HG03095 (cell line): ENCODE data around the gene RNU5B-1.

ENCODE experiments used
- ATAC-seq: cut with Tn5 transposase; IDR thresholded peaks from one replicate; pipeline ENCODE4 v1.9.1; 2021; ENCODE audit warnings: moderate library complexity; ENCODE audit not compliant: unreplicated experiment

Gene RNU5B-1

DNA sequence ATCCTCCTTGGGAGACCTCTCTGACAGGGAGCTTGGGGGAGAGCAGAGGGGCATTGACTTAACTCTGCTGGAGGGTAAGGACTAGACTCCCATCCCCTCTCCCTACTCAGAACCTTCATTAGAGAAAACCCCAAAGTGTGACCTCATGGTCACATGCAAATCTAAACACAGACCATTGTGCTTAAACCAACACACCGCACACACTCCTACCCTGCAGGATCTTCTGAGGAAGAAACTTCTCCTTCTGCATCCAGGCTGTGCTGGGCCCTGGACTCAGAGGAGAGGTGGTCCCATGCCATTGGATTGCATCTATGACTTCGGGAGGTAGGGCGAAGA lies 17.0 kb upstream of the RNU5B-1 start:
- no peak for ATAC-seq

DNA sequence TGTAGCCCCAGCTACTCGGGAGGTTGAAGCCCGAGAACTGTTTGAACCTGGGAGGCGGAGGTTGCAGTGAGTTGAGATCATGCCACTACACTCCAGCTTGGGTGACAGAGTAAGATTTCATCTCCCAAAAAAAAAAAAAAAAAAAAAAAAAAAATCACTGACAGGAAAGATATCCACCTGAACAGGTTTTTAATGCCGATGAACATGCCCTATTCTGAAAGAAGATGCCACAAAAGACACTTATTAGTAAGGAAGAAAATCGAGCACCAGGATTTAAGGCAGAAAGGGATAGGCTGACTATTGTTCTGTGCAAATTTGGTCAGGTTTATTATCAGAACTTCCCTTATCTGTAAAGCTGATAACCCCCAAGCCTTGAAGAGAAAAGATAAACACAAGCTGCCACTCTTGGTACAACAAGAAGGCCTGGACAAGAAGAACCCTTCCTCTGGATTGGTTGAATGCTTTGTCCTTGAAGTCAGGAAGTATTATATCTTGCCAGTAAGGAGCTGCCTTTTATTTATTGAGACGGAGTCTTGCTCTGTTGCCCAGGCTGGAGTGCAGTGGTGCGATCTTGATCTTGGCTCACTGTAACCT lies 15.1 kb upstream of the RNU5B-1 start:
- no peak for ATAC-seq

DNA sequence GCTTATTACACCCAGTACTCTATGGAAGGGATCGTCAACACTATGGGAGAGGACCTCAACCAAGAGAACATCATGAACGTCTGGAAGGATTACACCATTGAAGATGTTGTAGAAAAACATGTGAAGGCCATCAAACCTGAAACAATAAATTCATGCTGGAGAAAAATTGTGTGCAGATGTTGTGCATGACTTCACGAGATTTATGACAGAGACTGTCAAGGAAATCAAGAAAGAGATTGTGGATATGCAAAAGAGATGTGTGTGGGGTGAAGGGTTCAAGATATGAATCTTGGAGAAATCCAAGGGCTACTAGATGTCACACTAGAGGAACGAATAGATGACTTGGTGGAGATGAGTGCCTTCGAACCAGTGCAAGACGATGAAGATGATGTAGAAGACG lies 14.2 kb upstream of the RNU5B-1 start:
- no peak for ATAC-seq

DNA sequence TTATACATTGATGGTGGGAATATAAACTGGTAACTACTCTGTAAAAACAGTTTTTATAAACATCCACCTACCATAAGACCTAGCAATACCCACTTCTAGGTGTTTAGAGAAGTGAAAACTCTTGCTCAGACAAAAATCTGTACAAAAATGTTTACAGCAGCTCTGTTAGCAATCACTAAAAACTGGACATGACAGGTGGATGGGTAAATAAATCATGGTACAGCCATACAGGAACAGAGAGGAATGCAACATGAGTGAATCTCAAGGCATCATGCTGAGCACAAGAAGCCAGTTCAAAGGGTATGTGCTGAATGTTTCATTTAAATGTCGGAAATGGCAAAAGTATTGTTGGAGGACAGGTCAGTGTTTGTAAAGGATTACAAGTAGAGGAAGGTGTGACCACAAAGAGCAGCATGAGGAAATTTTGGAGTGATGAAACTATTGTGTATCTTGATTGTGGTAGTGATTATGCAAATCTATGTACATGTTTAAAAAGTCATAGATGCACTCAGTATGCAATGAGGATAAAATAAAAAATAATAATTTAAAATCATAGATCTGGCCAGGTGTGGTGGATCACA lies 11.4 kb upstream of the RNU5B-1 start:
- no peak for ATAC-seq

DNA sequence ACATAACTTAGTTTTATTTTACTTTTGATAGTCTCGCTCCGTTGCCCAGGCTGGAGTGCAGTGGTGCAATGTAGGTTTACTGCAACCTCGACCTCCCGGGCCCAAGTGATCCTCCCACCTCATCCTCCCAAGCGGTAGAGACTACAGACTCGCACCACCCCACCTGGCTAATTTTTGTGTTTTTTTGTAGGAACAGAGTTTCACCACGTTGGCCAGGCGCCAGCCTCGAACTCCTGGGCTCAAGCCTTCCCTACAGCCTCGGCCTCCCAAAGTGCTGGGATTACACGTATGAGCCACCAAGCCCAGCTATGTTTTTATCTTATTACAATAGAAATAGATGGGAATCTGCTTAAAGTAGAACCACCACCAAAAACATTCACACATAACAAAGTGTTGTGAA lies 5.7 kb upstream of the RNU5B-1 start:
- no peak for ATAC-seq

DNA sequence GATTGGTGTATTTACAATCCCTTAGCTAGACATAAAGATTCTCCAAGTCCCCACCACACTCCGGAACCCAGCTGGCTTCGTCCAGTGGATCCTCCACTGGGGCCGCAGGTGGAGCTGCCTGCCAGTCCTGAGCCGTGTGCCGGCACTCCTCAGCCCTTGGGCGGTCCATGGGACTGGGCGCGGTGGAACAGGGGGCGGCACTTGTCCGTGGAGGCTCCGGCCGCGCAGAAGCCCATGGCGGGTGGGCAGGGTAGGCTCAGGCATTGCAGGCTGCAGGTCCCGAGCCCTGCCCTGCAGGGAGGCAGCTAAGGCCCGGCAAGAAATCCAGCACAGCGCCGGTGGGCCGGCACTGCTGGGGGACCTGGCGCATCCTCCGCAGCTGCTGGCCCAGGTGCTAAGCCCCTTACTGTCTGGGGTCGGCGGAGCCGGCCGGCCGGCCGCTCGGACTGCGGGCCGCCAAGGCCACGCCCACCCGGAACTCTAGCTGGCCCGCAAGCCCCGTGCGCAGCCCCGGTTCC lies 3.5 kb upstream of the RNU5B-1 start:
- no peak for ATAC-seq

DNA sequence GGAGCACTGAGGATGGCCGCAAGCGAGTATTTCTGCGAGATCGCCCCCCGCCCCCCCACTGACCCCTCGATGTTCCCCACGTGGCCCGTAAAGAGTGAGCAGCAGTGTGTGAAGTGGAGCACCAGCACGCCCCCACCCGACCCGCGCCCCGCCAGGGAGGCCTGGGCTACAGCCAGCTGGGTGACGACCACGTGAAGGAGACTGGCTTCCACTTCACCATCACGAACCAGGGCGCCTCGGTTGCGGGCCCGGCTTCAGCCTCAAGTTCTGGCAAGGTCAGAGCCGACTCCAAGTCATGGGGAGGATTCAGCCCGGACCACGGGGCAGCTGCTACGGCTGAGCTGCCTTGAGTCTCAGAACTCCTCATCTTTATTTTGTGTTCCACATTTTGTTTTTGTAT lies 2.4 kb upstream of the RNU5B-1 start:
- ATAC-seq = no peak

DNA sequence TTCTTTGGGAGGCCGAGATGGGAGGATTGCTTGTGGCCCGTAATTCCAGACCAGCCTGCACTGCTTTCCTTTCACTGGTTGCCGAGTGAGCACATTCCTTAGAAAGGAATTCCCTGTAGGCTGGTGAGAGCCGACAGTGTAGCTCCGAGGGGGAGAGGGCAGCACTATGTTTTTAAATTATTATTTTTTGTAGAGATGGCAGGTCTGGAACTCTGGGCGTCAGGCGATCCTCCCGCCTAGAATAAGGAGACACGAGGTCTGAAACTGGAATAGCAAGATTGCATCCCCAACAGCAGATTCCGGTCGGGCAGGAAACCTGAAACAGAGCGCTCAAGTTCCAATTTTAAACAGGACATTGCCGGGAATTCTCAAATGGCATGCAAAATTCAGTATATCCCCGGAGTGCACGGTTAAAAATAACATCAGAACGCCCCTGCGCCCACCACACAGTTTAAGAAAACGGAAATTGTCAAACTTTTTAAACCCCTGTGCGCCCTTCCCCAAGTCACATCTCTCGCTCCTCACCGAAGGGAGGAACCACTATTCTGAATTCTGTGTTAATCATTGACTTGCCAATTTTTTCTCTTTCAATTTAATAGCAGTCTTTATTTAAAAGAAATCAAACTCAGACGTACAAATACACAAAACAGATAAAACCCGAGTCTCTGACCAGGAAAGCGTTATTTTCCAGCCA lies 643 bp upstream of the RNU5B-1 start:
- ATAC-seq = peak; percentile 6

DNA sequence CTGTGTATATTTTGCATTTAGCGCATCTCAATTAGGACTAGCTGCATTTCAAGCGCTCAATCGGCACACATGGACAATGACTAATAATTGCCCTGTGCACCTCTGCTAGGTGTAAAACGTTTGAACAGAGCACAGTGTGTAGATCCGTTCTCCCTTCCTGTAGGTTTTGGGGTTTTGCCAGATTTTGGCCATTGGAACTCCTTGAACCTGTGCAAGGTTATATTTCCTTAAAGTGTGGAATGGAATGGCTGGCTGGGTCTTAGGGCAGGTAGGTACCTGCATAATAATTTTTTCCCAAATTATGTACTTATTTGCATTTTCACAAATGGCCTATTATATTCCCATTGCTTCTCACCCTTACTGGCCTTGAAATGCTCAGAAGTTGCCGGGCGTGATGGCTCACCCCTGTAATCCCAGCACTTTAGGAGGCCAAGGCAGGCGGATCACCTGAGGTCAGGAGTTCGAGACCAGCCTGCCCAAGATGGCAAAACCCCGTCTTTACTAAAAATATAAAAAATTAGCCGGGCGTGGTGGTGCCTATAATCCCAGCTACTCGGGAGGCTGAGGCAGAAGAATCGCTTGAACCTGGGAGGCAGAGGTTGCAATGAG lies 777 bp downstream of the RNU5B-1 start:
- peak; percentile 28 for ATAC-seq

DNA sequence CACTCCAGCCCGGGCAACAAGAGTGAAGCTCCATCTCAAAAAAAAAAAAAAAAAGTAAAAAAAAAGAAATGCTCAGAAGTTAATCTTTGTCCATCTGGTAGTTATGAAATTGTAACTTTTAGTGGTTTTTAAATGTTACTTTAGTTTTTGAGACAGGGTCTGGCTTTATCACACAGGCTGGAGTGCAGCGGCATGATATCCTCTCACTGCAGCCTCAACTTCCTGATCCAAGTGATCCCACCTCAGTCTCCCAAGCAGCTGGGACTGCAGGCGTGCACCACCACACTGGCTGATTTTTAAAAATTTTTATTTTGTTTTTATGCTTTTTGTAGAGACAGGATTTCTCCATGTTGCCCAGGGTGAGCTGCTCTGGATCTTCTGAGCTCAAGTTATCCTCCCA lies 1.3 kb downstream of the RNU5B-1 start:
- ATAC-seq = no peak

DNA sequence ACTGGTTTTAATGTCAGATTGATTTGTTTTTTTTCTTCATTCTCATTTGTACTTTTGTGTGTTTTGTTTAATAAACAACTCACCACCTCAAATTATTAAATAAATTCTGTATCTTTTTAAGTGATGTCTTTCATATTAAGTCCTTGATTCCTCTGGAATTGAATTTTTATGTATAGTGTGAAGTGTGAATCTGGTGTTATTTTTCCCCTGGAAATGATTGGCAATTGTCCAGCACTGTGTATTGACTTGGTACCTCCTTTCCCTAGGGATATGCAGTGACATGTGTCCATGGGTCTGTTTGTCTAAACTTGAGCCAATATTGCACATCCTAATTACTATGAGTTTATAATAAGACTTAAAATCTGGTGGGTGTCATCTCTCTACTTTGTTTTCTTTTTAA lies 2.1 kb downstream of the RNU5B-1 start:
- no peak for ATAC-seq

DNA sequence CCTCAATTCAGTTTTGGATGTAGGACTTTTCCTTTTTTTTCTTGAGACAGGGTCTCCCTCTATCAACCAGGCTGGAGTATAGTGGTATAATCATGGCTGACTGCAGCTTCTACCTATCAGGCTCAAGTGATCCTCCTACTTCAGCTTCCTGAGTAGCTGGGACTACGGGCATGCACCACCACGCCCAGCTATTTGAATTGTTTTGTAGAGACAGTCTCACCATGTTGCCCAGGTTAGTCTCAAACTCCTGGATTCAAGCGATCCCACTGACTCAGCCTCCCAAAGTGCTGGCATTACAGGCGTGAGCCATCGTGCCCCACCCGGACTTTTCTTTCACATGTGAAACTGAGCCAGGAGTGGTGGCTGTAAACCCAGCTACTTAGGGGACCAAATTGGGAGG lies 3.5 kb downstream of the RNU5B-1 start:
- ATAC-seq = no peak

DNA sequence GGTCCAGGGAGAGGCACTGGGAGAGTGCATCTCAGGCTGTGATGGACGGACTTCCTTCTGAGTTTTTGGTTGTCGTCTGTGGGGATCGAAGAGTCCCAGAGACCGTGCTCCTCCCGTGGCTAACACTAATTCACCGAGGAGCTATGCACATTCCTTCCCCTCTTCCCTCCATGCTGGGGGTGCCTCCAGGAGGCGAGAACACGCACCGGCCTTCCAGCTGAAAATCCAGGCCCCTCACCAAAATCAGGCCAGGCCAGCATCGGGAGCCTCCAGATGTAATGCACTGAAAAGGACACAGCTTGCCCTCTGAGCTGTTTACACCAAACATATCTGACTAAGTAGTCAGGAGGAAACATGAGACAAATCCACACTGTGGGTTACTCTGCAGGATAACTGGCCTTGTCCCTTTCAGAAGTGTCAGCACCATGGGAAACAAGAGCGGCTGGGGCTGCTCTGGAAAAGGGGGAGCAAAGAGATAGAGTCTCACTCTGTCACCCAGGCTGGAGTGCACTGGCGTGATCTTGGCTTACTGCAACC lies 5.5 kb downstream of the RNU5B-1 start:
- no peak for ATAC-seq

DNA sequence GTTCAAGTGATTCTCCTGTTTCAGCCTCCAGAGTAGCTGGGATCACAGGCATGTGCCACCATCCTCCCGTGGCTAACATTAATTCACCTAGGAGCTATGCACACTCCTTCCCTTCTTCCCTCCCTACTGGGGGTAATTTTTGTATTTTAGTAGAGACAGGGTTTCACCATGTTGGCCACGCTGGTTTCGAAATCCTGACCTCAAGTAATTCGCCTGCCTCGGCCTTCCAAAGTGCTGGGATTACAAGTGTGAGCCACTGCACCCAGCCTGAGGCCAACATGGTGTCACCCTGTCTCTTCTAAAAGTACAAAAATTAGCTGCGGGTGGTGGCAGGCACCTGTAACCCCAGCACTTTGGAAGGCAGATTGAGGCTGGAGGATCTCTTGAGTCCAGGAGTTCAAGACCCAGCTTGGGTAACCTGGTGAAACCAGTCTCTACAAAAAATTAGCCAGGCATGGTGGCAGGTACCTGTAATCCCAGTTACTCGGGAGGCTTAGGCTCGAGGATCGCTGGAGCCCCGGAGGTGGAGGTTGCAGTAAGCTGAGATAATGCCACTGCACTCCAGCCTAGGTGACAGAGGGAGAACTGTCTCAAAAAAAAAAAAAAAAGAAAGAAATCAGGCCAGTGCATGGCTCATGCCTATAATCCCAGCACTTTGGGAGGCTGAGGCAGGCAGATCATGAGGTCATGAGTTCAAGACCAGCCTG lies 6.1 kb downstream of the RNU5B-1 start:
- ATAC-seq = no peak

DNA sequence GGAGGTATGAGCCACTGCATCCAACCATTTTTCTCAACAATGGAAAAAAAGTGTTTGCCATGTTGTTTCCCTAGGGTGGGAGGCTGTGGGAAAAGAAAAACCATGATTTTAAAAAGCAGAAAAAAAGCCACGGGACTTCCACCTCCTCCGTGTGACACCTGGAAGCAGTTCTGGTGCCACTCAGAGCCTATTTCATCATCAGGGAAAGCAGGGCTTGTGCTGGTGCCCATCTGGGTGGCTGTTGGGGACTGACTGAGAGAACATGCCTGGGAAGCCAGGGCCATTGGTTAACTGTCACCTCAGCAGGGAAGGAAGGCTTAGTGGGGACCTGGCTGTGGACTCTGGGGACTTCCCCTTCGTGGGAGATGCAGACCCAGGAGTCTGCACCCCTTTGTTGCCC lies 7.3 kb downstream of the RNU5B-1 start:
- no peak for ATAC-seq

DNA sequence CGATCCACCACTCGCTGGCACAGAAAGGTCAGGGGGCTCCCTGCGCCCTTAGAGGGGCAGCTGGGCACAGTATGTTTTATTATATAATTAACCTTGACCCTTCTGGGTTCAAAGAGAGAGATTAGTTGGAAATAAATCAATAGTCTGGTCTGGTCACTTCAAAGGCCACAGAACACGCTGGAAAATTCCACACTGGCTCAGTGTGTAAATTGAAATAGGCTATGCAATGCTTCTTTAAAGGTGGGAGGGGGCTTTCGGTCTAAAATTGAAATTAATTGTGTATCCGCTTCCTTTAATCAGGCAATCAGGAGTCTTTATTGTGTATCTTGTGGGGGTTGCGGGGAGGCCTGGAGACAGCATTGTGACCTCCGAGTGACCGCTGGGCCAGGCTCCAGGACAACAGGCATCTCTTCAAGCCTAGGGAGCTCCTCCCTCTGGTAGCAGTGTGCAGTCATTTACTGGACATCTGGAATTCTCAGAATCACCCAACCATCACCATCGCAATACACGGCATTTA lies 8.0 kb downstream of the RNU5B-1 start:
- no peak for ATAC-seq

DNA sequence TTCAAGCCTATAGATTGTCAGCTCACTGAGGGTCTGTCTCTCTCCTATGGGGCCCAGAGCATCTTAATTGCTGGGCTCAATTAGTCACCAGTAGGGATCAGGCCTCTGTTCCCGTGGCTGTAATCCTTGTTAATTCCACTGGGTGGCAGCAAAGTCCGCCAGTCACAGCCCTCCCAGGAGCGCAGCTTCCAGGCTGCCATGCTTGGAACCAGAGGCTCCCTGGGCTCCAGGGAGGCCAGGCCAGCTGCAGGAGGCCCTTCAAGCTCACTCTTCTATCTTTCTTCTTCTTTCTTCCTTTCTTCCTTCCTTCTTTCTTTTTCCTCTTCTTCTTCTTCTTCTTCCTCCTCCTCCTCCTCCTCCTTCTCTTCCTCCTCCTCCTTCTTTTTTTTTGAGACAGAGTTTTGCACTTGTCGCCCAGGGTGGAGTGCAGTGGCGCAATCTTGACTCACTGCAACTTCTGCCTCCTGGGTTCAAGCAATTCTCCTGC lies 14.4 kb downstream of the RNU5B-1 start:
- peak; percentile 52 for ATAC-seq

DNA sequence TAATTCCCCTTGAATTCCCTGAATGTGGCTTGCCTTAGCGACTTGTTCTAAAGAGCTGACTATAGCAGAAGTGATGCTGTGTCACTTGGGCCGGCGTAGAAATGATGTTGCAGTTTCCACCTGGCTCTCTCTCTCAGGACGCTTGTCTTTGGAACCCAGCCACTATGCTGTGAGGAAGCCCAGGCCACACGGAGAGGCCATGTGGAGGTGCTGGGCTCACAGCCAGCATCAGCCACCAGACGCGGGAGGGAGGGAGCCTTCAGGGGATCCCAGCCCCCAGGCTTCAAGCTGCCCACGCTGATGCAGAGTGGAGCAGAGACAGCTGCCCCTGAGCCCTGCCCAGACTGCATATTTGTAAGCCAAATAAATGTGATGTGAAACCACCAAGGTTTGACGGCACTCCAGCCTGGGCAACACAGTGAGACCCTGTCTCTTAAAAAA lies 18.6 kb downstream of the RNU5B-1 start:
- no peak for ATAC-seq

DNA sequence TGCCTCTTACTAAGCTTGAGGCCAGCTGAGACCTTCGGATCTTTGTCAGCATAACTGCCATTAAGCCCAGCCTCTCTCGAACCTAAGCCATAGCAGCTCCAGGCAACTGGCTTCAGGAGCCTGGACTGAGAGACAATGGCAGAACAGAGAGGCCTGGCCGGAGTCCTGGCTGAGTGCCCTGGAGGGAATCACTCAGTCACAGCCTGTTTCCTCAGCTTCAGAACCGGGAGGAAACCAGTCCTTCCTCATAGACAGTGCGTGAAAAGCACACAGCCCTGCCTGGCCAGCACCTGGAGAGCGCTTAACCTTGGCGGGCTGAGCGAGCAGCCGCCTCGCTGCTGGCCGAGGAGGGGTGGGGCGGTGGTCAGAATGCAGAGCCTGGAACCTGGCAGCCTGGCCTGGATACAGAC lies 21.6 kb downstream of the RNU5B-1 start:
- ATAC-seq = no peak

DNA sequence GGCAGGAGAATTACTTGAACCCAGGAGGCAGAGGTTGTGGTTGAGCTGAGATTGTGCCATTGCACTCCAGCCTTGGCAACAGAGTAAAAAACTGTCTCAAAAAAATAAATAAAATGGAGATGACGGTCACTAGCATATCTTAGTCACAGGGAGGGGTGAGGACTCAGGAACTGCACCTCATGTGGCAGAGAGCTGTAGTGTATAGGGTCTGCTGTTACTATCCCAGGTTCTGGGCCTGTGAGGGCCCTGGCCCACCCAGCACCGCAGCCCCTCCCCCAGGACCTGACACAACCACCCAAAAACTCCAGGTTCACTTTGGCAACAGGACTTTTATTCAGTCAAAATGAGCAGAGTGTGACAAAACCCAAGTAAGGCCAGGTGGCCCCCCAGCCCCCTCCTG lies 22.3 kb downstream of the RNU5B-1 start:
- ATAC-seq = no peak
